NCI-H345 (cell line): ENCODE measurements around the gene QSOX1.

ENCODE experiments used
- DNase-seq: peaks from one replicate; lab custom pipeline; 2025; lab: John Stamatoyannopoulos, UW

The QSOX1 gene

DNA sequence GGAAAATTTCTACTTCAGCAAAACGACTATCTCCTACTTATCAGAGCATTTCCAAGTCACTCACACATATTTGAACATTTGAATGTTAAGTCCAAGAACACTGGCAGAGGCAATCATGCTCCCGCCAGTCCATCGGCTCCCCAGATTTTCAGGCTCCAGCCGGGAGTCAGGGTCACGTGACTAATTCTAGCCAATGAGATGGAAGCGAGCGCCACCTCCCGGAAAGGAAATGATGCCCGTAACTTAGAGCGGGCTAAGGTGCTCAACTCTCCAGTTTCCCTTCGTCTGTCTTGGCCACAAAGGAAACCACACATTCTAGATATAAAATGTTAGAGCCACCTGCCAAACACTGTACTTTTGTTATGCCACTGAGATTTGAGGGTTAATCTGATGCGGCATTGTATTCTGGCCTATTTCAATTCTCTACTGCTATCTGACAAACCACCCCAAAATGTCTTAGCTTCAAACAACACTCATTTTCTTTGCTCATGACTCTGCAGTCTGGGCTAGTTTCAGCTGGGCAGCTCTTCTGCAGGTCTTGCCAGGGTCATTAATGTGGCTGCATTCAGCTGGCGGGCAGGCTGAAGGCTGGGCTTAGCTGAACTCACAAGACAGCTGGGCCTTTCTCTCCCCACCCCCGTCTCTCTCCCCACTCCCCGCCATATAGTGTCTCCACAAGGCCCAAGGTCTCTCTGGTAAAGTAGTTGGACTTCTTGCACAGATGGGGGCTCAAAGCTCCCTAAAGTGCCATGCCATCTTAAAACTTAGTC, 58.9 kb downstream of the QSOX1 start:
- DNase-seq, result no peak

DNA sequence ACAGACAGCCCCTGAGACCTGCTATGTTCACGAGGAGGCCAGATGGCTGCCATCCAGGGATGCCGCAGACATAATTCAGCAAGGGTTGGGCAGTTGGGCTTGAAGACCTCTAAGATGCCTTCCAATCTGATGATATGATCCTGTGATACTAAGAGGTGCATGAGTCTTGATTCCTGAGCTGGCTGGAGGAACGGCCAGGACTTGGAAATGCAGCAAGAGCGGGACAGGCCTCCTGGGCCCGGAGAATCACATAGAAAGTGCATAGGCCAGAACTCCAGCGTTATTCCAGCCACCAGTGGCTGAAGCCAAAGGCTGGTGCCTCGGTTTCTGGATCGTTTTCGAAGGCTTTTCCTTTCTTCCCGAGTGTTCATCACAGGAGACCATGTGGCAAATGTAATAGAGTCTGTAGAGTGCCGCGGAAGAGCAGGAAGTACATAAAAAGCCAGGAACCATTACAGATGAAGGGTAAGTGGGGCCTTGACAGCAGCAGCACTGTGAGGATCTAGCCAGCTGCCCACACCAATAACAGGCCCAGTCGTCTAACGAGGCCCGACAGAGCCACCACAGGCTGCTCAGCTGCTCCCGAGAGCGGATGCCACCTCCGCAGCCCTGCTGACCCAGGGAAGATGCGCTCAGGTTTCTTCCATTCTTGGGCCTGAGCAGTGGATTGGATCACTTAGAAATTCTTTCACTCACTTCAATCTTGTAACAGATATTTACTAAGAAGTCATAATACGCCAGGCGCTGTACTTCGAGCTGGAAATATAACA, 61.4 kb downstream of the QSOX1 start:
- no peak for DNase-seq

DNA sequence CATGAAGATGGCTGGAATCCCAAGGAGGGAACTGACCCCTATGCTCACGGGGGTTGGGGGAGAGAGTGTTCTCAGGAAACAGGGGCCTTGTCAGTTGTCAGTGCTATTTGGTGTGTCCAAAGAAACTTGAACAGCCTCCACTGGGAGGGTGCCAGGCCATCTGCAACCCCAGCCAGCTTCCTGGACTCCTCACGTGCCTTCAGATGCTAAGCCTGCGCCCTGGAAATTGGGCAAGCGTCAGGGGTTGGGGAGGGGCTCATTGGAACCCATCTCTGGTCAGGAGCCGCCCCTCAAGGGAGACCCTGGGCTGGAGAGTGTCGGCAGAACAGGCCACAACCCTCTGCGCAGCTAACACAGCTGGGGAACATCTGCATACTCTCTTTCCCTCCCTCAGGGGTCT, 62.3 kb downstream of the QSOX1 start:
- no peak for DNase-seq

DNA sequence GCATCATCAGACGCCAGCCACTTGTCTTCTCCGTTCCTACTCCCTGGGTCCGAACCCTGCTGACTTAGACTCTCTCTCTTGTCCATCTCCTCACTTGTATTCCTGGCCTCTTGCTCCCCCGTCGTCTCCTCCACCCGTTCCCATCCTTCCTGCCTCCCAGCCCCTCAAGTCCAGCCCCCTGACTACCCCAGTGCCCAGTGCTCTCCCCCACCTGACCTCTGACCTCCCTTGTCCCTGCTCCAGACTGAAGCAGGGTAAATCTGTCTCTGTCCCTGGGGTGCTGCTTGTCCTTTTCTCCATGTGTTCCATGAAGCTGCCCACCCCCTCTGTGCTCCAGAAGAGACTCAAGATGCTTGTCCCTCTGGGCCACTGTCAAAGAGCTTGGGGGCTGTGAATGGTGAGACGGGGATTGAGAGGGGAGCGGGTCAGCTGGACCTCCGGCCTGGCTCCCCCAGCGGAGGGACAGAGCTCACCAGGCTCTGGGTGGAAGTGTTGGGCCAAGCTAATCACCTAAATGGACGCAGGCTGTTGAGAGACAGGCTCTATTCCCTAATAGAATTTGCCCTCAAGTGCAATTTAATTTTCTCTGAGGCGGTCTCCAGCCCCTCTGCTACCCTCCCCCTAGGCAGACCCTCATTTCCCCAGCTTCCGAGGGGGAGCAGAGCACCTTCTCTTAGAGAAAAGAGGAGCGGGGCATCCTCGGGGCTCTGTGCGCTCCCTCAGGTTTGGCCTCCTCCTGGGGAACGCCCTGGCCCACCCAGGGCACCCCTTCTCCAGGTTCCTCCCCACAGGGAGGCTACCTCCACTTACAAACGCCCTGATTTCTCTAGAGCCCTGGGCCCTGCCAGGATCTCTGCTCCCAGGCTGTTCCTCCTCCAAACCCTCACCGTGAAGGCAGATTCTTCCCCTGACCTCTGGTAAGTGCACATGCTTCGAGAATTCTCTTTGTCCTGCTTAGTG, 64.4 kb downstream of the QSOX1 start:
- no peak for DNase-seq

DNA sequence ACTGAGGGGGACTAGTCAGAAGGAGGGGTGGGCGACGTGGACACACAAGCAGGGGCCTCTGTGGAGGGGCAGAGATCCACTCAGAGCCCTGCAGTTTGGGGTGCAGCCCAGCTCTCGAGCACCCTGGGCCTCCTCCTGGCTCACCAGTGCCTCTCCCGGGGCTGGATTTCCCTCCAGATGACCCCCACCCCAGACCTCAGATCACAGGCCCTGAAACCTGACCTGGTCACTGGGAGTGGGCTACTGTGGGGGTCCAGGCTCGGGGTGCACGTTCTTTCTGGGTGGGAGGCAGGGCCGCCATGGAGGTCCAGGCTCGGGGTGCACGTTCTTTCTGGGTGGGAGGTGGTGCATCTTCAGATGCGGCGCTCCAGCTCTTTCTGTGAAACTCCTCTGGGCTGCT, 65.1 kb downstream of the QSOX1 start:
- no peak for DNase-seq

DNA sequence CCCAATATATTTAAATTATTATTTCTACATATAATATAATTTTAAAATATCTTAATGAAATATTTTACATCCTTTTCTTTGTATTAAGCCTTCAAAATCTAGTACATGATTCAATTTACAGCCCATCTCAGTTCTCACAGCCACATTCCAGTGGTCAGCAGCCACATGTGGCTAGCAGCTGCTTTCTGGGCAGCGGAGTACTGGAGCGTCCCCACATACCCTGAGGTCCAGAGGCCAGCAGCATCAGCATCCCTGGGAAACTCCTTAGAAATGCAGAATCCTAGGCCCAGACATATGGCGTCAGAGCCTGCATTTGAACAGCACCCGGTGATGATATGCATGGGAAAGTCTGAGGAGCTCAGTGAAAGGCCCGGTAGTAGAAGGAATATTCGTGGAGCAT, 66.8 kb downstream of the QSOX1 start:
- DNase-seq, result no peak

DNA sequence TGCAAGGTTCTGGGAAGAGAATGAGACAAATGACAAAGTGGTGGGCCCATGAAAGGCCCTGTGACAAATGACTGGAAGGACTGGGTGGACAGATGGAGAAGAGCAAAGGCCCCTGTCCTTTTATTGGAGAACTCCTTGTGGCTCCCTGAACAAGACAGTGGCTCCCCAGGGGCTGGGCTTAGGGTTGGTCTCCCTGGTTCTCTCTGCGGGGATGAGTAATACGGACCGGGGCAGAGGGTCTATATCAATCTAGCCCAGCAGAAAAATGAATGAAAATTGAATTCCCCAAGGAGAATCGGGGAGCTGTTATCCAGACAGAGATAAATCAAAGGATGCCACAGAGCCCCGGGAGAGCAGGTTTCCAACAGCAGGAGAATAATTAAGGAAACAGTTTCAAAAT, 70.2 kb downstream of the QSOX1 start:
- no peak for DNase-seq

DNA sequence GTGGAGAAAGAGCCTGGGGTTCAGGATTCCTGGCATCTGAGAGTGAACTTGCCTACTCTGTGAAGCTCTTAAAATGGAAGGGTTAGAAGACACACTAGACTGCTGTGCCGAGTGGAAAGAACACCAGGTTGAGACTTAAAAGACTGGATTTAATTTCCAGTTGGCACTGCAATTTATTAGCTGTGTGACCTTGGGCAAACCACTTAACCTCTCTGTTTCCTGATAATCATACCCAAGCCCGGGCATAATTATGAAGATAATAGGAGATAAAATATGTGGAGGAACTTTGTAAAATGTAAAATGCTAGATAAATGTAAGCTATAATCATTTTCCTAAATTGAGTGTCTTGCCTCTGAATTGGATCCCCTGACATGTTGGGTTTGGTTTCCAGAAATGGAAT, 70.7 kb downstream of the QSOX1 start:
- DNase-seq, result no peak

DNA sequence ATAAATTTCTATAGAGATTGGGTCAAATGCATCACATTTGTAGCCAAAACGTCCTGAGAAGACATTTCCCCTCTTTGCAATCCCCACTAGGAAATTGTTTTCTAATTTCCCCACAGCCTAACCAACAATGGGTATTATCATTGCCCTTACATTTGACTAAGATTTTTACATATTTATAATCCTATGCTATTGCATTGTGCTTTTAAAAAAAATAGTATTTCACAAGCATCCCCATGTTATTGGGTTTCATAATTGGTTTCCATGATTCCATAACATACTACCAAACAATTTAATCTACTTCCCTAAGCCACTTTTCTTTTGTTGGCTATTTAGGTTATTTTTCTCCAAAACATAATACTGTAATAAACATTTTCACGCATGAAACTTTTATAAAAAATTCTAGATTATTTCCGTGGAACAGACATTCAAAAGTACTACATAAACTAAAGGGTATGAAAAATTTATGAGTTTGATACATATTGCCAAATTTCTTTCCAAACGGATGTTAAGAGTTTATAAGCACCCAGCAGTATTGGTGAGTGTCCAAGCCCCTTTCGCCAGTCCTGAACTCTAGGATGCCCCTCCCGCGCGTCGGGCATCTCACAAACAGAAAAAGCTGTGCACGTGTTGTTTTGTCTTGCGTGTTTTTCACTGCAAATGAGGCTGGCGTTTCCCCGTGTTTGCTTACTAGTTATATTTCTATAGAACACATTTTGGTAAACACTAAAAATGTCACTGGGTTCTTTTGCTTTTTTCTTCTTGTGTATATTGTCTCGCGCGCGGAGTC, 73.4 kb downstream of the QSOX1 start:
- no peak for DNase-seq

DNA sequence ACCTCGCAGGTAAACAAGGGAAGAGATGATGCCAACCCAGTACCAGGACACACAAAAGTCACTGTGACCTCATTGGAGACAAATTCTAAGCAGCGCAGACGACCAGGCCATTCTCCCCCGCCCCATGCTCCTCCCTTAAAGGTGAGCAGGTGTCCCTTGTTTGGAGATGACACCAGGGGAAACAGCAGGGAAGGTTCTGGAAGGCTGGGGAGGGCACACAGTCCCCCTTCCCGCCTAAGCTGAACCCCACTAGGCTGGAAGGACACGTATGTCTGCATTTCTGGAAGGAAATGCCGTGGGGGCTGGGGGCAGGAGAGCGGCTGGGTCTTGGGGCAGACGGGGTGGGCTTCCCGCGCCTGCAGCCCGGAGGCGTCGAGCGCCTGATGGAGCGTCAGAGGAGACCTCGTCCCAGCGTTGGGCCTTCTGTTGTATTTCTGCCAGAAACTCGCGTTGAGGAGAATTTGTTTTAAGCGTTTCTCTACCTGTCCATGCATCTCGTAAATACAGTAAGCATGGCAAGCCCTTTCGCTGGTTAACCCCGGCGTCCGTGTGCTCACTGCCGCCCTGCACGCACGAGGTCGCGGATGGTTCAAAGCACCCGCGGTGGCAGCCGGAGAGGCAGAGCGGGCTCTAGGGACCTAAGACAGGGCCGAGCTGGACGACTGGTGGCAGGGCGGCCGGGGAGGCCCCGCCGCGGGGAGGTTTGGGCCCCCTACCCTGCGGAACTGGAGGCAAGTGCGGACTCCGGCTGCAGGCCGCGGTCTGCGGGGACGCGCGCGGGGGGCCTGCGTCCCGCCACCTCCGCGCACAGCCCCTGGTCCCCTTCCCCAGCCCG, 74.2 kb downstream of the QSOX1 start:
- peak; percentile 24 for DNase-seq

DNA sequence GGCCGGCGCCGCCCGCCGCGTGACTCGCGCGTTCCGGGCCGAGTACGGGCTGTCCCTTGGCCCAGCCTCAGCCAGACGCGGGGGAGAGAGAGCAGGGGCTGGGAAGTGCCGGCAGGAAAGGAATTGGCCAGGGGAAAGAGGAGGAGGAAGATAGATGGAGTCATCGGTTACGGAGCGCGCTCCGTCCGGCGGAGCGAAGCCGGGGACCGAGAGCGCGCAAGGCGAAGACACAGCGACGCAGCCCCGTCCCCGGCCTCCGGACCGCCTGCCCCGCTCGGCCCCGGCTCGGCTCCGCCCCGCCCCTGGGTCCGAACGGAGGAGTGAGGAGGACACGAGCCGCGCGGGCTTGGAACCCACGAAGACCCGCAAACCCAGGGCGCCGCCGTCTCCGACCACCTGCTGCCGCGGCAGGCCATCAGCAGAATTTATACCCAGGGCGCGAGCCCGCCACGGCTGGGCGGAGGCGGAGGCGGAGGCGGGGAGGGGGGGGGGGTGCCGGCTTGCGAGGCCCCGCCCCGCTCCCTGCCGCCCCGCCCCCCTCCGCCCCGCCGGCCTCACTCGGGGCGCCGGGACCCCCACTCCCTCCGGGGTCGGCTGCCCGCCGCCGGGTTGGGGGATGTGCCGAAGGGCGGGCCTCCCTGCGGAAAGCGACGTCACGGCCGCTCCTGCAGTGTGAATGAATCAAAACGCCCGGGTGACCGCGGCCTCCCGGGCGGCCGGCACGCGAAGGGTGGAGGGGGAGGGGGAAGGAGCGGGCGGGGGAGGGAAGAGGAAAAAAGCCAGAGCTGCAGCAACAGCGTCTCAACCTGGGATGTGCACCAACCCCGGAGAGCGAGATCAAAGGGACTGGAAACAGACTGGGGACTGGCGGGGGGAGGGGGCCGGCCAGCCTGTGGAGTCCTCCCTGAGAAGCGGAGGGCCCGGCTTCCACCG, 75.1 kb downstream of the QSOX1 start, which contains the start of gene LHX4:
LHX4 (plus strand) TSS at position 782 of the 933 bp plus-strand sequence. CDS start 266 bp downstream, outside the sequence.
- peak; percentile 53 for DNase-seq

DNA sequence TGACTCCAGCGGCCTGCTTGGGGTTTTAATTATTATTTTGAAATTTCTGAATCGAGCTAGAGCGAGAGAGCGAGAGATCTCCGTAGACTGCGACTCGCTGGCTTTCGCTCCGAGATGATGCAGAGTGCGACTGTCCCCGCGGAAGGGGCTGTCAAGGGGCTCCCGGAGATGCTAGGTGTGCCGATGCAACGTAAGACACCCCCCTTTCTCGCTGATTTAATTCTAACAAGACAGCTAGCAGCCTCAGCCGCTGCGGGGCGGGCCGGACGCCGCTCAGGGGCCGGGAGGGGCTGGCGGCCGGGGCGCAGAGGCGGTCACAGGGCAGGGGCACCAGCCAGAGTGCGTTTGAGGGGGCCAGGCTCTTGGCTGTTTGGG, 75.7 kb downstream of the QSOX1 start:
- no peak for DNase-seq

DNA sequence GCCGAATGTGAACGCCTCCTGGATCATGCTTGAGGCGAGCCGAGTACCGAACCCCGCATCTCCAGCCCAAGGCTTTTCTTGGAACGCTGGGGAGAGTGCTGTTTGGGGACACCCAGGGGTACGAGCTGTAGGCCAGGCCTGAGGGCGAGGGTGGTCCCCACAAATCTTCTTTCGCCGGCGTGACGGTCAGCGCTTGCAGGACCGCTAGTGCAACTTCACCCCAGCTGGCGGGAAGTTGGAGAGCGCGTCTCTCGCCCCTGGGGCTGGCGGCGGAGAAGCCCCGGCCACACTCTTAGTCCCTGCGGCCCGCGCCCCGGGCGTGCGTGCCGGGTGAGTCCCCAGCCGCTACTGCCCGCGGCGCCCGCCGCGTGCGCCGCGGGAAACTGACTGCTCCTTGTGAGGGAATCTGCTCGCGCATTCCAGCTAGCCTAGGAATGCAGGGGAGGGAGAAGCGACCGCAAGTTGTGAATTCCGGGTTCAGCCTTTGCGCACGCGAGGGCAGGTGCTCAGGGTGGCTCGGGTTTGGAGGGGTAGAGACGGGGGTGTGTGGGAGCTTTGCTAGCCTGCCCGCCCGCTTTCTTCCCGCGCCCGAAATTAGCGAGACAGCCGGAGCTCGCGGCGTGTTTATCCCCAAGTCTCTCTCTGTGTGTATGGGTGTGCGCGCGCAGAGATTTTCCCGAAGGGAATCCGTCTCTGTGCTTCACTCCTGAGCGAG, 76.3 kb downstream of the QSOX1 start:
- DNase-seq, result peak; percentile 25

DNA sequence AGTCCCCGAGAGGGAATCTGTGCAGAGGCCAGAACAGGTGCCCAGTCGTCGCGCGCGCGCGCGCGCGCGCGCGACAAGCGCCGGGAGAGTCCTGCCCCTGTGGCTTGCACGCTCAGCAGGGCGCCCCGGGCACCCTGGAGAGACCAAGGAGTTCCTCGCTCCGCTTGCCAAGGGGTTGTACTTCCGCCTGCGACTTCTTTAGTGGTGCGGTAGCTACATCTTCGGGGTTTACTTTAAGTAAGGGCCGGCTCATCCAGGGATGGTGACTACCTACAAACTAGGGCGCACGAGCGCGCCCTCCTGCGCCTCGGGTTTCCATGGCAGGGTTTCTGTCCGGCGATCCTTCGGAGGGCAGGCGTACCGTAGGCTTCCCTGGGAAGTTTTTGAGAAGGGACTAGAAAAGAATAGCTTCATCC, 76.8 kb downstream of the QSOX1 start:
- peak; percentile 50 for DNase-seq

DNA sequence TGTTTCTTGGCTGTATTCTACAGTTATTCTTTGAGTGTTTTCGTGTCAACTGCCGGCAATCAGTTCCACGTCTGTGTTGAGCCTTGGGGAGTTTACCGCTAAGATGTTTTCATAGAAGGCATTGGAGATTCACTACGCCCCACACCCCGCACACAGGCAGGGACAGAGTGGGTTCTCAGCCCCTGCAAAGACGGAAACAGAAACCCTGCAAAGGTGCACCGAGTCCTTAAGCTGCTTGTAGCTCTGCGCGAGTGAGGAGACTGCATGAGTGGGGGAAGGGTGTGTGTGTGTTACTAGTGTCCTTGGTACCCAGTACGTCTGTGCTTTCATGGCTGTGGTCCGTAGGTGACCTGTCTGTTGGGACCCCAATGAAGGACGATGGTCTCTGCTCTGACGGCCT, 77.3 kb downstream of the QSOX1 start:
- DNase-seq, result no peak

DNA sequence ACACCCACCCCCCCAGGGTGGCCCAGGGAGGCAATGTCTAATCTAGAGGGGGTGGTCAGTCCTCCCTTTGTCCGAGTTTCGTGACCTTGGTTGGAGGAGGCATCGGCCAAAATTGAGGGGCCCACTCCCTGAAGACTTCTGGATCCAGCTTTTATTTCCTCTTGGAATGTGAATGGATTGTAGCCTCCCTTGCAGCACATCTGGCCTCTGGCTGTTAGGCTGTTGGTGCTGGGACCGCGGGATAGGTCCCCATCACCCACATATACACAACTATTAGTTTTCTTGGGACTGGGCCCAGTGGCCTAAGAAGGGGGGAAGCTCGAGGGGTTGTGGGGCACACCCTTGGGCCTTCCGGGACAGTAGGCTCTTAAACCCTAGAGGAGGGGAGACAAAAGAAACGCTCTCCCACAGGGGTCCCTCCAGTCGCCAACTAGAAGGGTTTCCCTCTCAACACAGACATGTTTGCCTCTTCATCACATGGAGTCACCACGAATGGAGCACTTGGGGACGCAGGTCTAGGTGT, 77.9 kb downstream of the QSOX1 start:
- DNase-seq, result no peak

DNA sequence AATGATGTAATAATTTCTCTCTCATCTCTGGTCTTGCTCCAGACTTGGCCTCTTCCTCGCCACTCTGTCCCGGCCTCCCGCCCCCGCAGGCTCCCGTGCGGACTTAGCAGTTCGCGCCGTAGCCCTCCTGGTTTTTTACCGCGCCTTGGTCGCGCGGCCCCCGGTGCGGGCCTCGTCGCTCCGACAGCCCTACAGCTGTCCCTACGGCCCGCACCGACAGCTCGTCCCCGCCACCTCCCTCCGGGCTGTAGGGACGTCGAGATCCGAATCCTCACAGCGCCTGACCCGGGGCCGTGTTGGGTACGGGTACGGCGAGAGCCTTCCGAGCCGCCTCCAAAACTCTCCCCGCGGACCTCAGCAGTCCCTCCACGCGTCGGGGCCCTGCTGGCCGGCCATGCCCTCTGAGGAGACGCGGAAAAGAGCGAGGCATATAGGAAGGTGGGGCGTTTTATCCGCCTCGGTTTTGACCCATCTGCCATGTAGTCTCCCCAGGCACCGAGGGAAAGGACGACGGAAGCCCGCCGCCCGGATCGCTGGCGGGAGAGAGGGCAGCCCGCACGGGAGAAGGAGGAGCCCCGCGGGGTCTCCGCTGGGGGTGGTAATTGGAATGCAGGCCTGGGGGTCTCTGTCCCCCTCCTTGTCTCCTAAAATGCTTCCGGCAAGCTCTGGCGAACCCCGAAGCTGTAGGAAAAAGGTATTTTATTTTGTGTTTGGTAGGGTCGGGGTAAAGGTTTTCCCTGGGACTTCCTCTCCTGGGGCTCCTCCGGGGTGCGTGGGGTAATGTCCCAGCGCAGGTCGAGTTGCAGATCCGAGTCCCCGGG, 78.7 kb downstream of the QSOX1 start:
- DNase-seq, result no peak
